ENCODE measurements around the gene EXOC3.

DNA sequence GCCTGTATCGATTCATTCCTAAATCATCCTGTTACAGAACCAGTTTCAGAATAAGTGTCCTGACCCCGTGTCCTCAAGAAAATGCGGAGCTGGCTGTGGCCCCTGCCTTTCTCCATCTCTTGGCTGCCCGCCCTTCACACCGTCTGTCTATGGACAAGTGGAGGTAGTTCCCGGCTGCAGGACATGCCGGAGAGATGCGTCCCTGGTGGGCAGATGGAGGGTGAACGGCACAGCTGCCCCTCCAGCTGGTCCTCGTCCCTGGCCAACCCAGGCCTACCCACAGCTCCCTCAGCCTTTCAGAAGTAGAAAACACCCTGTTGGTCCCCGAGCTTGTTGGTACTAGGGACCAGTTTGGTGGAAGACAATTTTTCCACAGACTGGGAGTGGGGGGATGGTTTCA is 14.8 kb upstream of the EXOC3 start:
- TF ChIP-seq POLR2A (IDR thresholded peaks at IDR 0.05) (no peak), EP300 (IDR thresholded peaks at IDR 0.05) (no peak)
- TF ChIP-seq, protein P1, sequence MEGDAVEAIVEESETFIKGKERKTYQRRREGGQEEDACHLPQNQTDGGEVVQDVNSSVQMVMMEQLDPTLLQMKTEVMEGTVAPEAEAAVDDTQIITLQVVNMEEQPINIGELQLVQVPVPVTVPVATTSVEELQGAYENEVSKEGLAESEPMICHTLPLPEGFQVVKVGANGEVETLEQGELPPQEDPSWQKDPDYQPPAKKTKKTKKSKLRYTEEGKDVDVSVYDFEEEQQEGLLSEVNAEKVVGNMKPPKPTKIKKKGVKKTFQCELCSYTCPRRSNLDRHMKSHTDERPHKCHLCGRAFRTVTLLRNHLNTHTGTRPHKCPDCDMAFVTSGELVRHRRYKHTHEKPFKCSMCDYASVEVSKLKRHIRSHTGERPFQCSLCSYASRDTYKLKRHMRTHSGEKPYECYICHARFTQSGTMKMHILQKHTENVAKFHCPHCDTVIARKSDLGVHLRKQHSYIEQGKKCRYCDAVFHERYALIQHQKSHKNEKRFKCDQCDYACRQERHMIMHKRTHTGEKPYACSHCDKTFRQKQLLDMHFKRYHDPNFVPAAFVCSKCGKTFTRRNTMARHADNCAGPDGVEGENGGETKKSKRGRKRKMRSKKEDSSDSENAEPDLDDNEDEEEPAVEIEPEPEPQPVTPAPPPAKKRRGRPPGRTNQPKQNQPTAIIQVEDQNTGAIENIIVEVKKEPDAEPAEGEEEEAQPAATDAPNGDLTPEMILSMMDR (IDR thresholded peaks at IDR 0.05), result no peak

All from sigmoid colon (tissue), 4 donors.